ENCODE data around the gene SPTLC2. TPM values are rescaled to one million over a fixed set of nuclear protein-coding genes. Genes with fewer than 3 reads are reported as not detected.

The SPTLC2 gene
- total RNA-seq, 1 experiment from 2014 or later: 15.8 TPM

GRCh38 chr14:77613201-77613600 is 3.2 kb downstream of the SPTLC2 start:
- Mint-ChIP-seq H3K4me1 (ENCODE audit: insufficient read depth, unreplicated experiment) (peaks cover 28% of the 10 kb centered on the region), H3K36me3 (ENCODE audit: insufficient read depth, unreplicated experiment) (no peaks in the 10 kb centered on the region), H3K27ac (ENCODE audit: low read depth, unreplicated experiment) (no peak overlapping the region), H3K4me3 (ENCODE audit: unreplicated experiment) (no peak overlapping the region), H3K27me3 (ENCODE audit: insufficient read depth, unreplicated experiment) (no peaks in the 10 kb centered on the region), H3K9me3 (ENCODE audit: unreplicated experiment) (no peaks in the 10 kb centered on the region)
- intact Hi-C loops (cut with micrococcal nuclease): no loop called here
- BruUV-seq (replicated peaks): no TSS peak
- POLR2A ChIA-PET: interaction anchor here (0.7 to 1.9 kb wide), 4 partner anchors 9 to 95 kb away, joined by 3 to 8 read pairs (median 6); partner anchors contain the start of genes ALKBH1 and SLIRP
- no peak for TF ChIP-seq CTCF (IDR thresholded peaks at IDR 0.05; ENCODE audit: unreplicated experiment)
- DNase-seq (ENCODE audit: unreplicated experiment): peak; percentile 82
- CTCF ChIA-PET: interaction anchor here (0.6 to 1.5 kb wide), 4 partner anchors 9 to 63 kb away, joined by 3 to 6 read pairs (median 4); no protein-coding TSS in a partner anchor

- H3K4me1 Mint-ChIP-seq (ENCODE audit: insufficient read depth, unreplicated experiment): peaks cover 28% of the 10 kb centered on the region
- no peak overlapping the region for H3K4me3 Mint-ChIP-seq (ENCODE audit: unreplicated experiment)
- intact Hi-C loops (cut with micrococcal nuclease): no loop called here
- no TSS peak for BruUV-seq (replicated peaks)
- H3K9me3 Mint-ChIP-seq (ENCODE audit: unreplicated experiment): no peaks in the 10 kb centered on the region
- TF ChIP-seq CTCF (IDR thresholded peaks at IDR 0.05; ENCODE audit: unreplicated experiment): no peak
- no peak for DNase-seq (ENCODE audit: unreplicated experiment)
- H3K36me3 Mint-ChIP-seq (ENCODE audit: insufficient read depth, unreplicated experiment): no peaks in the 10 kb centered on the region
- ChIA-PET CTCF (interaction anchor here (0.6 to 1.5 kb wide), 2 partner anchors 10 to 222 kb away, joined by 3 to 6 read pairs; no protein-coding TSS in a partner anchor), POLR2A (interaction anchor here (1.0 to 1.9 kb wide), 3 partner anchors 16 to 149 kb away, joined by 3 to 8 read pairs (median 7); partner anchors contain the start of genes ALKBH1, SLIRP and SNW1)
- no peaks in the 10 kb centered on the region for H3K27me3 Mint-ChIP-seq (ENCODE audit: insufficient read depth, unreplicated experiment)
- H3K27ac Mint-ChIP-seq (ENCODE audit: low read depth, unreplicated experiment): no peak overlapping the region
Measured at GRCh38 chr14:77612011-77612620, 4.3 kb downstream of the SPTLC2 start.

GRCh38 chr14:77610553-77610952 is 5.9 kb downstream of the SPTLC2 start:
- Mint-ChIP-seq H3K27ac (ENCODE audit: low read depth, unreplicated experiment) (no peak overlapping the region), H3K27me3 (ENCODE audit: insufficient read depth, unreplicated experiment) (no peaks in the 10 kb centered on the region), H3K4me1 (ENCODE audit: insufficient read depth, unreplicated experiment) (peaks cover 27% of the 10 kb centered on the region), H3K36me3 (ENCODE audit: insufficient read depth, unreplicated experiment) (no peaks in the 10 kb centered on the region), H3K4me3 (ENCODE audit: unreplicated experiment) (no peak overlapping the region), H3K9me3 (ENCODE audit: unreplicated experiment) (no peaks in the 10 kb centered on the region)
- no peak for DNase-seq (ENCODE audit: unreplicated experiment)
- no TSS peak for BruUV-seq (replicated peaks)
- POLR2A ChIA-PET: no interaction called here
- intact Hi-C loops (cut with micrococcal nuclease): no loop called here
- TF ChIP-seq CTCF (IDR thresholded peaks at IDR 0.05; ENCODE audit: unreplicated experiment): no peak
- CTCF ChIA-PET: no interaction called here

GRCh38 chr14:77609922-77610321 is 6.5 kb downstream of the SPTLC2 start:
- Mint-ChIP-seq H3K4me3 (ENCODE audit: unreplicated experiment) (no peak overlapping the region), H3K27me3 (ENCODE audit: insufficient read depth, unreplicated experiment) (no peaks in the 10 kb centered on the region), H3K27ac (ENCODE audit: low read depth, unreplicated experiment) (no peak overlapping the region), H3K36me3 (ENCODE audit: insufficient read depth, unreplicated experiment) (no peaks in the 10 kb centered on the region), H3K4me1 (ENCODE audit: insufficient read depth, unreplicated experiment) (peaks cover 20% of the 10 kb centered on the region), H3K9me3 (ENCODE audit: unreplicated experiment) (no peaks in the 10 kb centered on the region)
- DNase-seq (ENCODE audit: unreplicated experiment): no peak
- ChIA-PET POLR2A (no interaction called here), CTCF (no interaction called here)
- BruUV-seq (replicated peaks): no TSS peak
- TF ChIP-seq CTCF (IDR thresholded peaks at IDR 0.05; ENCODE audit: unreplicated experiment): no peak
- intact Hi-C loops (cut with micrococcal nuclease): no loop called here

Measured in MCF 10A (cell line).